NT2/D1 (cell line): ENCODE results near the gene HOXB7.

Experiments used
- SUZ12 ChIP-seq: IDR thresholded peaks from 2 replicates; pipeline ENCODE4 v1.6.1; 2011; ENCODE audit not compliant: insufficient read length, insufficient read depth; ENCODE audit errors: extremely low read depth
- ZNF274 ChIP-seq: IDR thresholded peaks from 2 replicates; pipeline ENCODE4 v1.6.1; 2011; ENCODE audit warnings: mild to moderate bottlenecking, low read depth, low read length

DNA sequence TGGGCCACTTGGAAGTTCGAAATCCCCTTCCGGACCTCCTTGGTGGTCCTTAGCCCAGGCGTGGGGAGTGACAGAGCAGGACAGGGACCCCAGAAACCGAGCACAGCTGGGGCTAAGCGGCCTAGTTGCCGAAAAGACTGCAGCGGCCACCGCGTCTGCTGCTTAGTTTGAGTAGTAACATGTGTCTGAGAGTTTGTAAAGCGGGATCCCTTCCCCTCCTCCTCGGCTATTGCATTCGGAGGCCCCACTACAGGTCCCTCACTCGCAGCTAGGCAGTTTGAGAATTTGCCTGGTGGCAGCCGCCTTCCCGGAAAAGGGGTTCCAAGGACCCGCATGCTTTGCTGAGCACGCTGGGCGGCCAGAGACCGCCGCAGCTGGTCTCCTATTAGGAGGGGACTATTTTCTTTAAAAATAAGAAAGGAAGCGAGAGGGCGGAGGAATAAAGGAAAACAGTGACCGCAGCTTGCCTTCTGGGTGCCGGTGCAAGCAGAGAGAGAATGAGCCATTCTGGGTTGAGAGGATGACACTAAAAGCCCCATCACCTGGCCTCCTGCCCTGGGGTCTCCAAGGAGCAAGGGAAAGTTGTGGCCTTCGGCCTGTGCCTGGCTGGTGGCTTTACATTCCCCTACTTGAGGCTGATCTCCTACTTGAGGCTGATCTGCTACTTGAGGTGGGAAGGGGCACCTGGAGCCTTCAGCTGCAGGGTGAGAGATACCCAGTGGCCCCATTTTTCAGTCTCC lies 16.1 kb downstream of the HOXB7 start:
- TF ChIP-seq ZNF274: no peak
- TF ChIP-seq SUZ12: peak; percentile 74
